Spleen (tissue), 13 donors: ENCODE data around the gene NPY1R. TPM values are rescaled to one million over a fixed set of nuclear protein-coding genes. Genes with fewer than 3 reads are reported as not detected.

Source experiments
- DNase-seq: peaks from one replicate; pipeline ENCODE4 v3.0.0-alpha.2; 2020
- H3K27ac ChIP-seq, 8 donors: fragments of 200-600 bp; sonication (generic) in 7 of 8; 1 replicate in 4 of 8; 2 replicates in 4 of 8; pipeline versions ENCODE4 v1.5.0 to v1.8.0; 2016 to 2021; ENCODE audit warnings: inconsistent platforms in 4 of 8, mild to moderate bottlenecking in 4 of 8, moderate library complexity in 1 of 8
- H3K27me3 ChIP-seq, 7 donors: fragments of 200-600 bp; sonication (generic) in 6 of 7; replicated peaks in 1 of 7; 1 replicate in 4 of 7; 2 replicates in 3 of 7; pipeline versions ENCODE4 v1.5.0 to v1.8.0; 2016 to 2021; ENCODE audit warnings: inconsistent platforms in 3 of 7, mild to moderate bottlenecking in 1 of 7
- H3K36me3 ChIP-seq, 6 donors: fragments of 200-600 bp; sonication (generic) in 5 of 6; 1 replicate in 4 of 6; 2 replicates in 2 of 6; pipeline versions ENCODE4 v1.5.0 to v1.8.0; 2016 to 2021; ENCODE audit warnings: inconsistent platforms in 2 of 6
- H3K4me1 ChIP-seq, 6 donors: fragments of 200-600 bp; sonication (generic) in 5 of 6; 1 replicate in 3 of 6; 2 replicates in 3 of 6; pipeline versions ENCODE4 v1.5.0 to v1.8.0; 2016 to 2021; ENCODE audit warnings: inconsistent platforms in 3 of 6
- H3K4me3 ChIP-seq, 8 donors: fragments of 200-600 bp; sonication (generic) in 7 of 8; 1 replicate in 4 of 8; 2 replicates in 4 of 8; pipeline versions ENCODE4 v1.5.0 to v1.8.0; 2016 to 2021; ENCODE audit warnings: inconsistent platforms in 4 of 8, mild to moderate bottlenecking in 4 of 8, moderate library complexity in 2 of 8
- H3K9me3 ChIP-seq, 8 donors: fragments of 200-600 bp; sonication (generic) in 7 of 8; 1 replicate in 4 of 8; 2 replicates in 4 of 8; pipeline versions ENCODE4 v1.5.0 to v1.8.0; 2016 to 2021; ENCODE audit warnings: inconsistent platforms in 4 of 8
- POLR2A ChIP-seq, 3 donors: fragments of 450-650 bp; IDR thresholded peaks; one replicate each; pipeline ENCODE4 v1.5.1; 2017; ENCODE audit warnings: antibody characterized with exemption in 3 of 3, mild to moderate bottlenecking in 1 of 3
- POLR2AphosphoS5 ChIP-seq, 3 donors: sonication (generic); formaldehyde crosslinking; IDR thresholded peaks; one replicate each; pipeline ENCODE4 v1.5.1; 2017; ENCODE audit warnings: antibody characterized with exemption in 3 of 3
- WGBS, 5 donors: extraction: QIAGEN DNeasy Blood & Tissue Kit in 3 of 5; methylation state at CpG; one replicate each; pipeline versions ENCODE4 v1.1.5 to v1.1.7; 2013 to 2018; 5-methylcytosine and 5-hydroxymethylcytosine counted together
- intact Hi-C: fragments of 100-400 bp; cut with DNase I; formaldehyde crosslinking; loops from one replicate; pipeline ENCODE4 v1.15.0; 2023; ENCODE audit warnings: low total_unique reads
- long read RNA-seq, 2 donors: transcript quantifications; one replicate each; lab custom pipeline, GENCODE V29; 2026
- polyA plus RNA-seq, 3 donors: library from polyadenylated mRNA; stranded (reverse); fragments of 200-250 nt; gene quantifications; one replicate each; pipeline ENCODE4 v1.2.1, GENCODE V29; 2013
- total RNA-seq, 7 donors: library from RNA; depleted of rRNA in 3 of 7; stranded (reverse); fragments of >200 nt in 3 of 7; fragmentation: NEBNext Ultra II Directional in 4 of 7; extraction: Animal tissue kit (Norgen Biotek cat#: 25700) in 4 of 7; gene quantifications; one replicate each; pipeline versions ENCODE4 v1.1.0 to v1.2.1, GENCODE V29; 2016 to 2021
- TF ChIP-seq, protein P1 (sequence below), 11 experiments: fragments of 200-600 bp in 7 of 11; fragments of 450-650 bp in 4 of 11; sonication (generic) in 4 of 11; IDR thresholded peaks in 8 of 11; conservative IDR thresholded peaks in 3 of 11; 1 replicate in 7 of 11; 2 replicates in 4 of 11; pipeline versions ENCODE4 v1.4.0 to v1.8.0; 2016 to 2021; ENCODE audit warnings: antibody characterized with exemption in 11 of 11, inconsistent platforms in 4 of 11, mild to moderate bottlenecking in 1 of 11
- donor health status: healthy with polysubstance abuse.
- donor health status: DM: no; HTN: no; CAD: no; lungs with moderate emphysema.
- donor health status: DM: no; HTN: no; CAD: no.
- donor health status: Bipolar disorder and iron deficiency.
- donor health status: healthy.
- donor health status: DM: no; HTN: no; CAD: no.
- donor health status: DM: yes; HTN: yes; CAD: no.

The NPY1R gene
- 100 to 1,000 TPM in 5 of 7 donors, 10 to 100 TPM in 2; 41.8 to 179 (median 118) TPM for total RNA-seq
- polyA plus RNA-seq = 10 to 100 TPM; 10.8 to 70.9 (median 39.5) TPM
- long read RNA-seq, donor 1, transcript NPY1R-201 (3 exons, 3,029 nt) = major isoform, 6 of 6 reads
- long read RNA-seq, donor 1, partial matches to known transcripts = 0 of 6 reads
- long read RNA-seq, donor 1, other reads (novel, unspliced or antisense) = 0 of 6 reads
- long read RNA-seq, donor 2, partial matches to known transcripts = 0 of 3 reads
- long read RNA-seq, donor 2, other reads (novel, unspliced or antisense) = 0 of 3 reads

- Histone ChIP-seq H3K4me3 (peak within 1 kb of the TSS; percentile 37 to 68 (median 47)), H3K27ac (peak within 1 kb of the TSS in 7 of 8 donors; percentile 64 to 81 (median 72)), H3K9me3 (no peaks in the 10 kb centered on the region), H3K36me3 (no peaks in the 10 kb centered on the region), H3K27me3 (peaks cover 0 to 75% (median 18%) of the 10 kb centered on the region in 7 donors), H3K4me1 (peaks cover 0 to 21% (median 17%) of the 10 kb centered on the region in 6 donors)
- intact Hi-C loops = loop anchor here (10.0 kb wide), 2 partner anchors 288 to 838 kb away; no protein-coding TSS in a partner anchor
- TF ChIP-seq POLR2A (IDR thresholded peaks at IDR 0.05) = no peak
- TF ChIP-seq, protein P1, sequence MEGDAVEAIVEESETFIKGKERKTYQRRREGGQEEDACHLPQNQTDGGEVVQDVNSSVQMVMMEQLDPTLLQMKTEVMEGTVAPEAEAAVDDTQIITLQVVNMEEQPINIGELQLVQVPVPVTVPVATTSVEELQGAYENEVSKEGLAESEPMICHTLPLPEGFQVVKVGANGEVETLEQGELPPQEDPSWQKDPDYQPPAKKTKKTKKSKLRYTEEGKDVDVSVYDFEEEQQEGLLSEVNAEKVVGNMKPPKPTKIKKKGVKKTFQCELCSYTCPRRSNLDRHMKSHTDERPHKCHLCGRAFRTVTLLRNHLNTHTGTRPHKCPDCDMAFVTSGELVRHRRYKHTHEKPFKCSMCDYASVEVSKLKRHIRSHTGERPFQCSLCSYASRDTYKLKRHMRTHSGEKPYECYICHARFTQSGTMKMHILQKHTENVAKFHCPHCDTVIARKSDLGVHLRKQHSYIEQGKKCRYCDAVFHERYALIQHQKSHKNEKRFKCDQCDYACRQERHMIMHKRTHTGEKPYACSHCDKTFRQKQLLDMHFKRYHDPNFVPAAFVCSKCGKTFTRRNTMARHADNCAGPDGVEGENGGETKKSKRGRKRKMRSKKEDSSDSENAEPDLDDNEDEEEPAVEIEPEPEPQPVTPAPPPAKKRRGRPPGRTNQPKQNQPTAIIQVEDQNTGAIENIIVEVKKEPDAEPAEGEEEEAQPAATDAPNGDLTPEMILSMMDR (IDR thresholded peaks at IDR 0.05 in 8 of 11, conservative IDR thresholded peaks at IDR 0.05 in 3 of 11) = peak in 10 of 11 experiments; percentile 16 to 62 (median 56)
- TF ChIP-seq POLR2AphosphoS5 (IDR thresholded peaks at IDR 0.05) = peak in 2 of 3 donors; percentile 37 to 59
- DNase-seq = peak; percentile 81
- 10 to 12% (median 12%) methylated on average over 36 of the region's 36 CpGs for WGBS, 5 donors
These were observed at the start of gene NPY1R for GRCh38 chr4:163332526-163333406. NPY1R (minus strand) TSS chr4:163332596; CDS start chr4:163326554, 6,042 bp downstream.

DNA sequence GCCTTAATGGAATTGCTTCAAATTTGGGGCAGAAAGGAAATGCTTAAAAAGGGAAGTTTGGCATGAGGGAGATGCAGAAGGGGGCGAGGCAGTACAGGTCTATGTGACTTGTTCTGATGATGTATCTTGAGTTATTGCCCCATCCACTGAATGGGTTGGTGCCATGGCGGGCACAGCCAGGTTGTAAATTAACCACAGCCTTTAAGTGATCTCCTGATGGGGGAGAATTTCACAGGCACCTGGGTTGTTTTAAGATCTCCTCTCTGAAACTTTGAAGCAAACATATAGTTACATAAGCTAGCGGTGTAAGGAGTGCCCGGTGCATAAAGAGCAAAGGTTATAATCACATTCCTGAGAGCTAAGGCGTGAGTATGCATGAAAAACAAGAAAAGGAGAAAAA, 48.3 kb upstream of the NPY1R start:
- Histone ChIP-seq H3K27me3 (peaks cover 0 to 3% (median 0%) of the 10 kb centered on the region in 7 donors), H3K4me1 (no peaks in the 10 kb centered on the region), H3K36me3 (no peaks in the 10 kb centered on the region), H3K9me3 (no peaks in the 10 kb centered on the region), H3K27ac (no peak overlapping the region), H3K4me3 (no peak overlapping the region)
- 58 to 75% (median 70%) methylated on average over 5 of the region's 5 CpGs for WGBS, 5 donors
- no peak for DNase-seq
- TF ChIP-seq POLR2AphosphoS5 (IDR thresholded peaks at IDR 0.05) = no peak
- intact Hi-C loops = no loop called here

GRCh38 chr4:163378661-163379060, 46.3 kb upstream of the NPY1R start:
- no peak for DNase-seq
- peaks cover 0 to 3% (median 0%) of the 10 kb centered on the region in 7 donors for H3K27me3 ChIP-seq
- no peak overlapping the region for H3K4me3 ChIP-seq
- no peak overlapping the region for H3K27ac ChIP-seq
- H3K36me3 ChIP-seq = no peaks in the 10 kb centered on the region
- H3K9me3 ChIP-seq = no peaks in the 10 kb centered on the region
- TF ChIP-seq POLR2AphosphoS5 (IDR thresholded peaks at IDR 0.05) (no peak), POLR2A (IDR thresholded peaks at IDR 0.05) (no peak)
- TF ChIP-seq, protein P1 (IDR thresholded peaks at IDR 0.05 in 8 of 11, conservative IDR thresholded peaks at IDR 0.05 in 3 of 11) = no peak
- intact Hi-C loops = no loop called here
- no peaks in the 10 kb centered on the region for H3K4me1 ChIP-seq

DNA sequence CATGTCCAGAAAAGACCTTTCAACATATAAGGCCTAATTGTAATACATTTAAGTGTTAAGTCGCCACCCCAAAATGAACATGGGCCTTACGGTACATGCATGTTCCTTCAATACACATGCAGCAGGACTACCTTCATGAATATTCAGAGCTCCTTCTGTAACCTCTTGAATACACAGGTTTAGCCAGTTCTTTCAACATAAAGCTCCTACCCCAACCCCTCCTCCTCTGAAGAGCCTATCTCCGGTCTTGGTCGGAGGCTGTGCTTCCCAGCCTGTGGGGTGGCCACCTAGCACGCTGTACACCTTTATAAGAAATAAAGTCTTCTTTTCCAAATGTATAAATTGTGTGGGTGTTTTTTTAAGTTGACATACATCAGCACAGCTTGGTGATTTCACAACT, 39.6 kb upstream of the NPY1R start:
- WGBS, 5 donors = 90 to 97% (median 91%) methylated on average over 5 of the region's 5 CpGs
- no peaks in the 10 kb centered on the region for H3K4me1 ChIP-seq
- intact Hi-C loops = no loop called here
- H3K9me3 ChIP-seq = no peaks in the 10 kb centered on the region
- TF ChIP-seq, protein P1 (IDR thresholded peaks at IDR 0.05 in 8 of 11, conservative IDR thresholded peaks at IDR 0.05 in 3 of 11) = no peak
- TF ChIP-seq POLR2AphosphoS5 (IDR thresholded peaks at IDR 0.05) (no peak), POLR2A (IDR thresholded peaks at IDR 0.05) (no peak)
- no peak overlapping the region for H3K4me3 ChIP-seq
- DNase-seq = no peak
- no peaks in the 10 kb centered on the region for H3K36me3 ChIP-seq
- H3K27ac ChIP-seq = no peak overlapping the region
- peaks cover 0 to 7% (median 0%) of the 10 kb centered on the region in 7 donors for H3K27me3 ChIP-seq
